Activated naive CD8-positive, alpha-beta T cell treated with anti-CD3 and anti-CD28 coated beads, Interleukin-2, amount 50 U/mL, for 16 hours (primary cell): ENCODE results near the gene OR3A3.
"Not testable (repeated sequence)": the region's sequence is repeated elsewhere in the genome, so short reads cannot be mapped to it uniquely, and the experiment has no call there.

ENCODE experiments used
- DNase-seq: peaks from one replicate; pipeline ENCODE4 v3.0.0-alpha.2; 2020; ENCODE audit warnings: low read depth, low spot score

Gene OR3A3

DNA sequence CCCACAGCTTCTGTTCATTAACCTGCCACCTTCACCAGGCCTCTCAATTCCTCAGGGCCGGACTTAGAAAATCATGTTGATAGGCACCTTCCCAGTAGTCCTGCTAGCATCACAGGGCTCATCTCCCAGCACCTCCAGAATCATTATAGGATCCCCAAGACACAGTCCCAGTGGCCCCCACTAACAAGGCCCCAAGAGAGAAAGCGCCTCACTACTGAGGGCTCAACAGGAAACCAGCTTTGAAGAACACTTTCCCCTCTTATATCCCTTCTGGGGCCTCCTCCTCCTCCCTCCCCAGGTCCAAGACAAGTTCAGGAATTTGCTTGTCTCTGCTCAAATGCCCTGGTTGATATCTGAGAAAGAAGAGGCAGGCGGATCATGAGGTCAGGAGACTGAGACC, at the start of gene OR3A3:
OR3A3 (plus strand) TSS at position 301 of the 400 bp plus-strand sequence.
- no peak for DNase-seq

DNA sequence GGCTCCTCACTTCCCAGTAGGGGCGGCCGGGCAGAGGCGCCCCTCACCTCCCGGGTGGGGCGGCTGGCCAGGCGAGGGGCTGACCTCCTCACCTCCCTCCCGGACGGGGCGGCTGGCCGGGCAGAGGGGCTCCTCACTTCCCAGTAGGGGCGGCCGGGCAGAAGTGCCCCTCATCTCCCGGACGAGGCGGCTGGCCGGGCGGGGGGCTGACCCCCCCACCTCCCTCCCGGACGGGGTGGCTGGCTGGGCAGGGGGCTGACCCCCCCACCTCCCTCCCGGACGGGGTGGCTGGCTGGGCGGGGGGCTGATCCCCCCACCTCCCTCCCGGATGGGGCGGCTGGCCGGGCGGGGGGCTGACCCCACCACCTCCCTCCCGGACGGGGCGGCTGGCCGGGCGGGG, 40.0 kb upstream of the OR3A3 start:
- DNase-seq = not testable (repeated sequence)

GRCh38 chr17:3378321-3378720, 32.8 kb upstream of the OR3A3 start:
- no peak for DNase-seq

- no peak for DNase-seq
These were observed 29.2 kb upstream of the OR3A3 start for GRCh38 chr17:3381957-3382356.

DNA sequence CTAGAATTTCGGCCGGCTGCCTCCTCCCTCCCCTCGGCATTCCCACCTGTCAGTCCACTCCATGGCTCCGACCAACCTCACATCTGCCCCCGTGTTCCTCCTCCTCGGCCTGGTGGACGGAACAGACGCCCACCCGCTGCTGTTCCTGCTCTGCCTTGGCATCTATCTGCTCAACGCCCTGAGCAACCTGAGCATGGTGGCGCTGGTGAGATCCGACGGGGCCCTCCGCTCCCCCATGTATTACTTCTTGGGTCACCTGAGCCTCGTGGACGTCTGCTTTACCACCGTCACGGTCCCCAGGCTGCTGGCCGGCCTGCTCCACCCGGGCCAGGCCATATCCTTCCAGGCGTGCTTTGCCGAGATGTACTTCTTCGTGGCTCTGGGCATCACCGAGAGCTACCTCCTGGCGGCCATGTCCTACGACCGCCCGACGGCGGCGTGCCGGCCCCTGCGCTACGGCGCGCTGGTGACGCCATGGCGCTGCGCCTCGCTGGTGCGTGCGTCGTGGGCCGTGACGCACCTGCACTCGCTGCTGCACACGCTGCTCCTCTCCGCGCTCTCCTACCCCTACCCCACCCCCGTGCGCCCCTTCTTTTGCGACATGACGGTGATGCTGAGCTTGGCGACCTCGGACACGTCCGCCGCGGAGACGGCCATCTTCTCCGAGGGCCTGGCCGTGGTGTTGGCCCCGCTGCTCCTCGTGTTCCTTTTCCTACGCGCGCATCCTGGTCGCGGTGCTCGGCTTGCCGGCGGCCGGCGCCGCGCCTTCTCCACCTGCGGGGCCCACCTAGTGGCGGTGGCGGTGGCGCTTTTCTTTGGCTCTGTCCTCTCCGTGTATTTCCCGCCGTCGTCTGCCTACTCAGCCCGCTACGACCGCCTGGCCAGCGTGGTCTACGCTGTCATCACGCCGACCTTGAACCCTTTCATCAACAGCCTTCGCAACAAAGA, 25.0 kb upstream of the OR3A3 start, which contains the start of gene OR3A2:
OR3A2 (minus strand) TSS at position 440 of the 948 bp plus-strand sequence.
- DNase-seq = no peak

DNA sequence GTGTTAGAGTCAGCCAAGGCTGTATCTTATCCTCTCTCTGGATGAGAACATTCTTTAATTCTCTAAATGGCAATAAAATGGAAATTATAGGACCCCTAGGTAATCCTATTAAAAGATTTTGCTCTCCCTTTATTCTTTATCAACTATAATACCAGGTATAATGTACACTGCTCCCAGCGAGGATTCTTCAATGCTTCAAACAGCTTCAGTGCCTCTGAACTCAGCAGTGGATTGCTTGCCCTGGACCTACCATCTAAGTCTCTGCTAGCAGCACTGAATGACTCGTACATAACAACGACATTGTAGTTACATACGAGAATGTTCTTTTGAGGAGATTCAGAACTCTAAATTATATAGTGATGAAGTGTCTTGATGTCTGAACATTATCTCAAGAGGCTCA, 21.4 kb upstream of the OR3A3 start:
- DNase-seq = no peak

- not testable (repeated sequence) for DNase-seq
These were observed 13.4 kb upstream of the OR3A3 start for GRCh38 chr17:3397801-3398200.

DNA sequence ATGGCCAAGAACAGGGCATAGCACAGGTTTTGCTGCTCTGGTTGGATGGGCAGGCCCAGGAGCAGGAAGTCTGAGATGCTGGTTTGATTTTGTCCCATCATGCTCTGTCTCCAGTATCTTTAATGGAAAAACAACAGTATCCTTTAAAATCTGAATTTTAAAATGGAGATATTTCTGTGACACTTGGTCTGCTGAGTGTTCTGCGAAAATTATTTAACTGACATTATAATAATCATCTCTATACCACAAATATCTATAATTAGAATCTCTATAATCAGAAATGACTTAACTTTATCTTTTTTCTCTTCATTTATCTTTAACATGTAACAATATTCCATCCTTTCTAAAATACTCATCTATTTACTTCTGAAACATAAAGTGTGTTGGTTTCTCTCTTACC, 12.9 kb upstream of the OR3A3 start, which contains the start of gene OR1E1:
OR1E1 (minus strand) TSS at position 101 of the 400 bp plus-strand sequence; CDS start at position 101, 0 bp downstream.
- no peak for DNase-seq

GRCh38 chr17:3400055-3400454, 11.1 kb upstream of the OR3A3 start:
- no peak for DNase-seq

GRCh38 chr17:3401786-3402185, 9.4 kb upstream of the OR3A3 start:
- no peak for DNase-seq

GRCh38 chr17:3403856-3404255, 7.3 kb upstream of the OR3A3 start:
- DNase-seq = not testable (repeated sequence)

- DNase-seq = not testable (repeated sequence)
These were observed 1.0 kb downstream of the OR3A3 start for GRCh38 chr17:3412216-3412615.

- DNase-seq = no peak
These were observed 4.4 kb downstream of the OR3A3 start for GRCh38 chr17:3415610-3416009.

GRCh38 chr17:3418222-3418621, 7.1 kb downstream of the OR3A3 start:
- no peak for DNase-seq

- not testable (repeated sequence) for DNase-seq
These were observed 22.0 kb downstream of the OR3A3 start for GRCh38 chr17:3433215-3433614.

DNA sequence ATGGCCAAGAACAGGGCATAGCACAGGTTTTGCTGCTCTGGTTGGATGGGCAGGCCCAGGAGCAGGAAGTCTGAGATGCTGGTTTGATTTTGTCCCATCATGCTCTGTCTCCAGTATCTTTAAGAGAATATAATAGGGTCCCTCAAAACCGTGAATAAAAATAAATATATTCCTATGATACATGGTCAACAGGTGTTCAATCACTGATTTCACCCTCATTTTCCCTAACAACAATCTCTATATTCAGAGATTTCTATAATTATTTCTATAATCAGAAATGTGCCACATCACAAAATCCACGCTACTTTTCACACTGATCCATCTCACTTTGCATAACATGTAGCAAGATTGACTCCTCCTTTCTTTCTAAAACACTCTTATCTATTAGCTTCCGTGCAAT, 22.6 kb downstream of the OR3A3 start, which contains the start of gene OR1E2:
OR1E2 (minus strand) TSS at position 101 of the 400 bp plus-strand sequence; CDS start at position 101, 0 bp downstream.
- DNase-seq = no peak

- no peak for DNase-seq
These were observed 27.2 kb downstream of the OR3A3 start for GRCh38 chr17:3438368-3438767.

- no peak for DNase-seq
These were observed 29.3 kb downstream of the OR3A3 start for GRCh38 chr17:3440451-3440850.

DNA sequence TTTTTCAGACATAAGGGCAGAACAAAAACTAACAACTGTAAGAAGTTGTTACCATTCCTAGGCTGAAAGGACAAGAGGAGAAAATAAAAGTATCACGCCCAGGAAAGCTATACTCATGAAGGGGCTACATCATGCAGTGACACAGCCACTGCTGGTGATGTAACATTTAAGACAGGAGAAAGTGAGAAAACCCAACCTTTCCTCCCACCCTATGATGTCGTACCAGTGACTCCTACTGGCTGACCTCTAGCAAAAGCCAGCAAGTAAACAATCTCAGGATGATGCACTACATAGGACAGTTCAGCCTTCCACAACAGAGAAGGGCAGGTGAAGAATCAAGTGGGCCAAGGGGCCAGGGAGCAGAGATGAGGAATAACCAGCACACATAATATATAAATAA, 36.5 kb downstream of the OR3A3 start:
- no peak for DNase-seq

DNA sequence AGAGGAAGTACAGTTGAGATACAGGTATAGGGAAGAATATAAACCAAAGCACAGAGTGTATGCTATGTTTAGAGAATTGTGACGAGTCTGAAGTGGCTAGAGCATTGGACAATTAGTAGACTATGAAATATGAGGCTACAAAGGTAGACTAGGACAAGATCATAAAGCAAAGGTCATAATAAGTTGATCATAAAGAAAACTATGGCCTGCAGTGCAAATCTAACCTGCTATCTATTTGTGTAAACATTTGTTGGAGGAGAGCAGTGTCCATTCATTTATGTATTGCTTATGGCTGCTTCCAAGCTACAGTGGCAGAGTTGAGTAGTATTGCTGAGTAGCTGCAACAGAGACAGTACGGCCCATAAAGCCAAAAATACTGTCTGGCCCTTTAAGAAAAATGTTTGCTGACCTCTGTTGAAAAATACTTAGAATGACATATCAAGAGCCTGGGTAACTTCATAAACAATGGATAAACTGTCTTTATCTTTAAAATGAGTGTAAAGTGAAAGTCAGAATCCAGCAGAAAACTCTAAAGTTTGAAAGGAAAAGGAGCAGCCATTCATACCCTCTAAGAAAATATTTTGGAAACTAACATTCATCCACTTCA, 37.0 kb downstream of the OR3A3 start:
- no peak for DNase-seq

DNA sequence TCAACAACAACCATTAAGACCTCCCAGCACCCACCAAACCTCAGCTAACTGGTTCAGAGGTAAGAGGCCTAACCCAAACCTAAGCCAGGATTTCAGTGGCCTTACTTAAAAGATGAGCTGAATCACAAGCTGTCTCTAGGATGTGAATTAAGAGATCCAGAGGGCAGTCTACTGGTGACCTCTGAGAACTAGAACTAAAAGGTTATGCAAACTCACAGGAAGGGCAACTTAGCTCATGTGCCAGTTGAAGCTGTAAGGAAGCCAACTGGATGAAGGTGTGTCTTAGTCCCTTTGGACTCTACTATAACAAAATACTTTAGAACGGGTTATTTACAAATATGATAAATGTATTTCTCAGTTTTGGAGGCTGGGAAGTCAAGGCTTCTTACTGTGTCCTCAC, 55.2 kb downstream of the OR3A3 start:
- DNase-seq = not testable (repeated sequence)

DNA sequence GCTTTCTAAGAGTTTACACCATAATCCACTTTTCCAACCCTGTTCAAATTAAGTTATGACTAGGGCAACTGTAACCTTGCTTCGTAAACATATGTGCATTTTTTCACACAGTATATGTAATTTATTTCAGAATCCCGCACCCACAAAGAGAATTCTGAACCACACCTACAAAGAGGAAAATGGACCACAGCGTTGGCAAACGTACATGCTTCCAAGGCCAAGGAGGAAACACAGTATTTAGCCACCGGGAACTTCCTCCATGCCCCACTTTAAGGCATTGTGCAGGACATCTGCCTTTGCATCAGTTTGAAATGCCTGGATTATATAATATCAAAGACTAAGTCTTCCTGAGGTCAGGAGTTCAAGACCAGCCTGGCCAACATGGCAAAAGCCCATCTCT, 58.4 kb downstream of the OR3A3 start:
- DNase-seq = no peak

GRCh38 chr17:3471599-3471998, 60.4 kb downstream of the OR3A3 start, which contains the start of gene SPATA22:
Gene SPATA22, minus strand, starts transcription at chr17:3471819. Its CDS starts 2,494 bp downstream, at chr17:3469325.
- DNase-seq = no peak
